Activated CD4-positive, alpha-beta memory T cell treated with anti-CD3 and anti-CD28 coated beads for 36 hours (primary cell): ENCODE data around the gene SLC26A8. TPM values are rescaled to one million over a fixed set of nuclear protein-coding genes. Genes with fewer than 3 reads are reported as not detected.

ENCODE experiments used
- CTCF ChIA-PET: fragments of 350-600 bp; sonication (Branson Sonifier 250); formaldehyde crosslinking; loops from one replicate; lab custom pipeline; 2021; ENCODE audit warnings: antibody characterized with exemption, inconsistent platforms; lab: Charles Lee
- POLR2A ChIA-PET: fragments of 350-600 bp; sonication (Branson Sonifier 250); formaldehyde crosslinking; loops from one replicate; lab custom pipeline; 2021; ENCODE audit warnings: antibody characterized with exemption; lab: Charles Lee
- DNase-seq: peaks from one replicate; pipeline ENCODE4 v3.0.0-alpha.2; 2020
- H3K27ac Mint-ChIP-seq: one replicate; pipeline ENCODE4 v1.8.0; 2021; ENCODE audit warnings: mixed read lengths
- H3K27me3 Mint-ChIP-seq: one replicate; pipeline ENCODE4 v1.8.0; 2021; ENCODE audit warnings: mixed read lengths
- H3K36me3 Mint-ChIP-seq: one replicate; pipeline ENCODE4 v1.8.0; 2021; ENCODE audit warnings: mixed read lengths
- H3K4me1 Mint-ChIP-seq: one replicate; pipeline ENCODE4 v1.8.0; 2021; ENCODE audit warnings: low read depth, mixed read lengths
- H3K4me3 Mint-ChIP-seq: one replicate; pipeline ENCODE4 v1.8.0; 2021; ENCODE audit warnings: mild to moderate bottlenecking, mixed read lengths
- H3K9me3 Mint-ChIP-seq: one replicate; pipeline ENCODE4 v1.8.0; 2021; ENCODE audit warnings: mixed read lengths
- intact Hi-C: fragments of 100-400 bp; cut with micrococcal nuclease; formaldehyde crosslinking; loops from one replicate; pipeline ENCODE4 v1.15.1; 2023
- total RNA-seq, 2 experiments: library from RNA; stranded (reverse); gene quantifications; one replicate each; pipeline ENCODE4 v1.2.3, GENCODE V29; 2021

The SLC26A8 gene
- total RNA-seq, 2 experiments from 2014 or later, result not detected

- Mint-ChIP-seq H3K9me3 (no peaks in the 10 kb centered on the region), H3K4me1 (peaks cover 57% of the 10 kb centered on the region), H3K27ac (no peak overlapping the region), H3K36me3 (peaks cover 14% of the 10 kb centered on the region), H3K27me3 (no peaks in the 10 kb centered on the region), H3K4me3 (no peak overlapping the region)
- ChIA-PET CTCF (interaction anchor here (0.6 to 1.0 kb wide), 2 partner anchors 63 to 480 kb away, joined by 3 to 5 read pairs; no protein-coding TSS in a partner anchor), POLR2A (no interaction called here)
- intact Hi-C loops, result no loop called here
- DNase-seq, result no peak
Observed at GRCh38 chr6:36032261-36032660, 7.8 kb upstream of the SLC26A8 start.

GRCh38 chr6:36029464-36029863, 5.0 kb upstream of the SLC26A8 start:
- DNase-seq, result no peak
- Mint-ChIP-seq H3K9me3 (no peaks in the 10 kb centered on the region), H3K4me3 (peak overlapping the region; percentile 98), H3K27me3 (peaks cover 5% of the 10 kb centered on the region), H3K36me3 (peaks cover 11% of the 10 kb centered on the region), H3K4me1 (peaks cover 43% of the 10 kb centered on the region), H3K27ac (peak overlapping the region; percentile 97)
- POLR2A ChIA-PET, result interaction anchor here (0.8 to 2.9 kb wide), 8 partner anchors 22 to 168 kb away, joined by 3 to 47 read pairs (median 10); partner anchors contain the start of genes BRPF3 and MAPK13
- intact Hi-C loops, result loop anchor here (5.0 kb wide), 2 partner anchors 48 to 413 kb away; partner anchors contain the start of genes KCTD20 and PXT1
- CTCF ChIA-PET, result interaction anchor here (0.6 to 8.9 kb wide), 11 partner anchors 22 to 505 kb away, joined by 3 to 237 read pairs (median 4); no protein-coding TSS in a partner anchor

- peak; percentile 88 for DNase-seq
- intact Hi-C loops, result loop anchor here (5.0 kb wide), 2 partner anchors 48 to 413 kb away; partner anchors contain the start of genes KCTD20 and PXT1
- Mint-ChIP-seq H3K4me1 (peaks cover 39% of the 10 kb centered on the region), H3K4me3 (peak overlapping the region; percentile 98), H3K36me3 (peaks cover 11% of the 10 kb centered on the region), H3K27me3 (peaks cover 8% of the 10 kb centered on the region), H3K9me3 (no peaks in the 10 kb centered on the region), H3K27ac (peak overlapping the region; percentile 97)
- POLR2A ChIA-PET, result interaction anchor here (0.8 to 2.9 kb wide), 13 partner anchors 9 to 168 kb away, joined by 3 to 47 read pairs (median 9); partner anchors contain the start of genes BRPF3 and MAPK13
- CTCF ChIA-PET, result interaction anchor here (0.6 to 8.9 kb wide), 15 partner anchors 23 to 506 kb away, joined by 3 to 237 read pairs (median 7); no protein-coding TSS in a partner anchor
Observed at GRCh38 chr6:36028877-36029324, 4.5 kb upstream of the SLC26A8 start.

- intact Hi-C loops, result loop anchor here (5.0 kb wide), 2 partner anchors 49 to 414 kb away; partner anchors contain the start of genes KCTD20 and PXT1
- CTCF ChIA-PET, result interaction anchor here (0.5 to 8.9 kb wide), 36 partner anchors 10 to 359 kb away, joined by 3 to 237 read pairs (median 5); partner anchors contain the start of gene ETV7
- H3K27ac Mint-ChIP-seq, result peak overlapping the region; percentile 97
- POLR2A ChIA-PET, result interaction anchor here (0.8 to 2.9 kb wide), 16 partner anchors 10 to 169 kb away, joined by 3 to 47 read pairs (median 6); partner anchors contain the start of genes BRPF3 and MAPK13
- H3K4me1 Mint-ChIP-seq, result peaks cover 33% of the 10 kb centered on the region
- H3K4me3 Mint-ChIP-seq, result peak overlapping the region; percentile 98
- DNase-seq, result peak; percentile 58
- H3K9me3 Mint-ChIP-seq, result no peaks in the 10 kb centered on the region
- H3K36me3 Mint-ChIP-seq, result peaks cover 10% of the 10 kb centered on the region
- H3K27me3 Mint-ChIP-seq, result peaks cover 12% of the 10 kb centered on the region
Observed at GRCh38 chr6:36028088-36028876, 3.8 kb upstream of the SLC26A8 start.

- Mint-ChIP-seq H3K36me3 (peaks cover 10% of the 10 kb centered on the region), H3K27me3 (peaks cover 12% of the 10 kb centered on the region), H3K4me1 (peaks cover 28% of the 10 kb centered on the region), H3K27ac (peak within 1 kb of the TSS; percentile 97), H3K4me3 (peak within 1 kb of the TSS; percentile 98), H3K9me3 (no peaks in the 10 kb centered on the region)
- ChIA-PET CTCF (interaction anchor here (0.5 to 8.9 kb wide), 33 partner anchors 8 to 360 kb away, joined by 3 to 237 read pairs (median 5); partner anchors contain the start of gene ETV7), POLR2A (interaction anchor here (0.6 to 2.9 kb wide), 19 partner anchors 11 to 170 kb away, joined by 3 to 47 read pairs (median 3); partner anchors contain the start of genes BRPF3, MAPK13 and SRPK1)
- peak; percentile 99 for DNase-seq
- intact Hi-C loops, result loop anchor here (1.0 to 5.0 kb wide), 9 partner anchors 50 to 415 kb away; partner anchors contain the start of genes BRPF3, KCTD20 and PXT1
Observed at GRCh38 chr6:36027501-36028087, 3.2 kb upstream of the SLC26A8 start, which contains the start of gene MAPK14. Gene MAPK14, plus strand, starts transcription at chr6:36027808. Its CDS starts 350 bp downstream, at chr6:36028158.

GRCh38 chr6:36025932-36026327, 1.5 kb upstream of the SLC26A8 start:
- intact Hi-C loops, result loop anchor here (2.0 to 5.0 kb wide), 3 partner anchors 51 to 416 kb away; partner anchors contain the start of genes KCTD20 and PXT1
- DNase-seq, result no peak
- Mint-ChIP-seq H3K27ac (no peak overlapping the region), H3K27me3 (peaks cover 12% of the 10 kb centered on the region), H3K36me3 (peaks cover 6% of the 10 kb centered on the region), H3K4me1 (peaks cover 16% of the 10 kb centered on the region), H3K9me3 (no peaks in the 10 kb centered on the region), H3K4me3 (no peak overlapping the region)
- ChIA-PET CTCF (interaction anchor here (0.7 to 8.9 kb wide), 4 partner anchors 68 to 933 kb away, joined by 3 to 237 read pairs (median 4); no protein-coding TSS in a partner anchor), POLR2A (interaction anchor here (0.6 kb wide), 1 partner anchor 28 kb away, joined by 3 read pairs; no protein-coding TSS in a partner anchor)

GRCh38 chr6:36025260-36025931, 955 bp upstream of the SLC26A8 start:
- H3K4me1 Mint-ChIP-seq, result peaks cover 13% of the 10 kb centered on the region

GRCh38 chr6:36020154-36020553, 4.3 kb downstream of the SLC26A8 start:
- intact Hi-C loops, result no loop called here
- H3K4me3 Mint-ChIP-seq, result no peak overlapping the region
- DNase-seq, result no peak
- no peaks in the 10 kb centered on the region for H3K36me3 Mint-ChIP-seq
- H3K27me3 Mint-ChIP-seq, result peaks cover 20% of the 10 kb centered on the region
- H3K9me3 Mint-ChIP-seq, result no peaks in the 10 kb centered on the region
- ChIA-PET CTCF (interaction anchor here (1.0 kb wide), 1 partner anchor 283 kb away, joined by 3 read pairs; no protein-coding TSS in a partner anchor), POLR2A (no interaction called here)
- H3K4me1 Mint-ChIP-seq, result no peaks in the 10 kb centered on the region
- no peak overlapping the region for H3K27ac Mint-ChIP-seq

More at GRCh38 chr6:36025260-36025931, 955 bp upstream of the SLC26A8 start:
- no peak for DNase-seq
- Mint-ChIP-seq H3K4me3 (no peak overlapping the region), H3K36me3 (peaks cover 5% of the 10 kb centered on the region), H3K27ac (no peak overlapping the region), H3K27me3 (peaks cover 12% of the 10 kb centered on the region), H3K9me3 (no peaks in the 10 kb centered on the region)
- ChIA-PET CTCF (interaction anchor here (0.7 to 8.9 kb wide), 2 partner anchors 69 to 932 kb away, joined by 3 to 237 read pairs; no protein-coding TSS in a partner anchor), POLR2A (interaction anchor here (0.6 kb wide), 1 partner anchor 27 kb away, joined by 3 read pairs; no protein-coding TSS in a partner anchor)
- intact Hi-C loops, result loop anchor here (5.0 kb wide), 2 partner anchors 52 to 417 kb away; partner anchors contain the start of genes KCTD20 and PXT1

- Mint-ChIP-seq H3K4me3 (no peak overlapping the region), H3K36me3 (no peaks in the 10 kb centered on the region), H3K9me3 (no peaks in the 10 kb centered on the region), H3K4me1 (no peaks in the 10 kb centered on the region), H3K27me3 (peaks cover 14% of the 10 kb centered on the region), H3K27ac (no peak overlapping the region)
- CTCF ChIA-PET, result no interaction called here
- POLR2A ChIA-PET, result no interaction called here
- intact Hi-C loops, result no loop called here
- DNase-seq, result no peak
Observed at GRCh38 chr6:36019167-36019566, 5.3 kb downstream of the SLC26A8 start.

- ChIA-PET POLR2A (no interaction called here), CTCF (no interaction called here)
- H3K27me3 Mint-ChIP-seq, result peaks cover 7% of the 10 kb centered on the region
- no peak for DNase-seq
- no peaks in the 10 kb centered on the region for H3K9me3 Mint-ChIP-seq
- H3K36me3 Mint-ChIP-seq, result no peaks in the 10 kb centered on the region
- no peak overlapping the region for H3K27ac Mint-ChIP-seq
- no peak overlapping the region for H3K4me3 Mint-ChIP-seq
- H3K4me1 Mint-ChIP-seq, result no peaks in the 10 kb centered on the region
- intact Hi-C loops, result no loop called here
Observed at GRCh38 chr6:36018339-36018738, 6.1 kb downstream of the SLC26A8 start.
